Measurements from ENCODE around the gene GNAI2.

DNA sequence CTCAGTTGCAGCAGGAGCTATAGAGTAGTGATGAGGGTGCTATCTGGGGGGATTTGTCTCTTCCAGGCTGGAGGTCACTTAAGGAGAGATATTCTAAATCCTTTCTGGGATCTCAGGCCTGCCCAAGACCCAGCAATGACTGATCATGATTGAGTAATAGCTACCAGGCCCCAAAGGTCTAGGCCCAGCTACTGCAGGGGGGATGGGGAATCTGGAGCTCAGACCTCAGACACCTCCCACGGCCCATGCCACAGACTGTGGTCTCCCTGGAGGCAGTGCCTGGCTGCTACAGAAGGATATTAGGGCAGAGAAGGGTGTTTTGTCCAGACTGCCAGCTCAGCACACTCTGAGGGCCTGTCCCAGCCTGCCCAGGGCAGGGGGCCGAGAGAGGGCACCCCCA is 24.1 kb upstream of the GNAI2 start:
- TF ChIP-seq CTCF (IDR thresholded peaks at IDR 0.05) (no peak), POLR2A (IDR thresholded peaks at IDR 0.05) (no peak)

Measured in adrenal gland (tissue), 5 donors.